ENCODE measurements around the gene CCDC91.

The CCDC91 gene

DNA sequence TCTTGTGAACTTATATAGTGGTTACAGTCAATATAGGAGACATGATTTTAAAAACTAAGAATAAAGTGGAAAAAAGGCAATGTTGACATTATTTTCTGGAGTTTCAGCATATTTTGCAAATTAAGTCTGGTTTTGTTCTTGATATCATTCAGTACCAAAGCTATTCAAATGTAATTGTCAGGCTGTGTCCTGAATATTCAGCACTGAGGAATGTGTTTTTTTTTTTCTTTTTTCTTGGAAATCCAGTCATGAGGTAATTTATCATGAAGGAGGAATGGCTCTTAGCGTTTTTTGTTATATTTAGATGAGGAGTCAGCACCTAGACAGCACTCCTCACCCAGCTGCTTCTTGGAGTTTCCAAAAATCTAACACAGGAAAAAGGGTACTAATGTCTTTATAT, 225.5 kb downstream of the CCDC91 start:
- TF ChIP-seq ZFP3 (CRISPR knock-in tag; IDR thresholded peaks at IDR 0.05) (no peak), ISL1 (CRISPR knock-in tag; IDR thresholded peaks at IDR 0.05) (peak; percentile 81)
- ATAC-seq: peak; percentile 91

- no peak for ATAC-seq
- no peak for TF ChIP-seq TCF4 (CRISPR knock-in tag; IDR thresholded peaks at IDR 0.05; ENCODE audit: borderline replicate concordance)
- TF ChIP-seq ZNF70 (CRISPR knock-in tag; IDR thresholded peaks at IDR 0.05): no peak
- TF ChIP-seq ZNF565 (CRISPR knock-in tag; conservative IDR thresholded peaks at IDR 0.05; ENCODE audit: low read depth): no peak
- TF ChIP-seq ZFP30 (CRISPR knock-in tag; IDR thresholded peaks at IDR 0.05): no peak
- TF ChIP-seq RARB (CRISPR knock-in tag; IDR thresholded peaks at IDR 0.05): no peak
- TF ChIP-seq ZNF8 (CRISPR knock-in tag; IDR thresholded peaks at IDR 0.05): no peak
These were observed 231.1 kb downstream of the CCDC91 start for GRCh38 chr12:28421374-28421773.

- TF ChIP-seq, protein P1, sequence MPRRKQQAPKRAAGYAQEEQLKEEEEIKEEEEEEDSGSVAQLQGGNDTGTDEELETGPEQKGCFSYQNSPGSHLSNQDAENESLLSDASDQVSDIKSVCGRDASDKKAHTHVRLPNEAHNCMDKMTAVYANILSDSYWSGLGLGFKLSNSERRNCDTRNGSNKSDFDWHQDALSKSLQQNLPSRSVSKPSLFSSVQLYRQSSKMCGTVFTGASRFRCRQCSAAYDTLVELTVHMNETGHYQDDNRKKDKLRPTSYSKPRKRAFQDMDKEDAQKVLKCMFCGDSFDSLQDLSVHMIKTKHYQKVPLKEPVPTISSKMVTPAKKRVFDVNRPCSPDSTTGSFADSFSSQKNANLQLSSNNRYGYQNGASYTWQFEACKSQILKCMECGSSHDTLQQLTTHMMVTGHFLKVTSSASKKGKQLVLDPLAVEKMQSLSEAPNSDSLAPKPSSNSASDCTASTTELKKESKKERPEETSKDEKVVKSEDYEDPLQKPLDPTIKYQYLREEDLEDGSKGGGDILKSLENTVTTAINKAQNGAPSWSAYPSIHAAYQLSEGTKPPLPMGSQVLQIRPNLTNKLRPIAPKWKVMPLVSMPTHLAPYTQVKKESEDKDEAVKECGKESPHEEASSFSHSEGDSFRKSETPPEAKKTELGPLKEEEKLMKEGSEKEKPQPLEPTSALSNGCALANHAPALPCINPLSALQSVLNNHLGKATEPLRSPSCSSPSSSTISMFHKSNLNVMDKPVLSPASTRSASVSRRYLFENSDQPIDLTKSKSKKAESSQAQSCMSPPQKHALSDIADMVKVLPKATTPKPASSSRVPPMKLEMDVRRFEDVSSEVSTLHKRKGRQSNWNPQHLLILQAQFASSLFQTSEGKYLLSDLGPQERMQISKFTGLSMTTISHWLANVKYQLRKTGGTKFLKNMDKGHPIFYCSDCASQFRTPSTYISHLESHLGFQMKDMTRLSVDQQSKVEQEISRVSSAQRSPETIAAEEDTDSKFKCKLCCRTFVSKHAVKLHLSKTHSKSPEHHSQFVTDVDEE (CRISPR knock-in tag; IDR thresholded peaks at IDR 0.05): no peak
- TF ChIP-seq RARB (CRISPR knock-in tag; IDR thresholded peaks at IDR 0.05): no peak
- no peak for TF ChIP-seq ZFP30 (CRISPR knock-in tag; IDR thresholded peaks at IDR 0.05)
- no peak for TF ChIP-seq ESRRG (CRISPR knock-in tag; IDR thresholded peaks at IDR 0.05)
- no peak for TF ChIP-seq ISL1 (CRISPR knock-in tag; IDR thresholded peaks at IDR 0.05)
- TF ChIP-seq ZC3H10 (CRISPR knock-in tag; IDR thresholded peaks at IDR 0.05): no peak
- TF ChIP-seq ZNF565 (CRISPR knock-in tag; conservative IDR thresholded peaks at IDR 0.05; ENCODE audit: low read depth): no peak
- no peak for TF ChIP-seq GLIS3 (CRISPR knock-in tag; IDR thresholded peaks at IDR 0.05)
- no peak for TF ChIP-seq ZNF70 (CRISPR knock-in tag; IDR thresholded peaks at IDR 0.05)
- no peak for TF ChIP-seq TCF4 (CRISPR knock-in tag; IDR thresholded peaks at IDR 0.05; ENCODE audit: borderline replicate concordance)
- no peak for TF ChIP-seq ZNF8 (CRISPR knock-in tag; IDR thresholded peaks at IDR 0.05)
- TF ChIP-seq, protein P2, sequence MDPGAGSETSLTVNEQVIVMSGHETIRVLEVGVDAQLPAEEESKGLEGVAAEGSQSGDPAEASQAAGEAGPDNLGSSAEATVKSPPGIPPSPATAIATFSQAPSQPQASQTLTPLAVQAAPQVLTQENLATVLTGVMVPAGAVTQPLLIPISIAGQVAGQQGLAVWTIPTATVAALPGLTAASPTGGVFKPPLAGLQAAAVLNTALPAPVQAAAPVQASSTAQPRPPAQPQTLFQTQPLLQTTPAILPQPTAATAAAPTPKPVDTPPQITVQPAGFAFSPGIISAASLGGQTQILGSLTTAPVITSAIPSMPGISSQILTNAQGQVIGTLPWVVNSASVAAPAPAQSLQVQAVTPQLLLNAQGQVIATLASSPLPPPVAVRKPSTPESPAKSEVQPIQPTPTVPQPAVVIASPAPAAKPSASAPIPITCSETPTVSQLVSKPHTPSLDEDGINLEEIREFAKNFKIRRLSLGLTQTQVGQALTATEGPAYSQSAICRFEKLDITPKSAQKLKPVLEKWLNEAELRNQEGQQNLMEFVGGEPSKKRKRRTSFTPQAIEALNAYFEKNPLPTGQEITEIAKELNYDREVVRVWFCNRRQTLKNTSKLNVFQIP (CRISPR knock-in tag; IDR thresholded peaks at IDR 0.05; ENCODE audit: borderline replicate concordance, low read depth): no peak
- TF ChIP-seq CSDC2 (CRISPR knock-in tag; IDR thresholded peaks at IDR 0.05): no peak
- no peak for ATAC-seq
These were observed 234.7 kb downstream of the CCDC91 start for GRCh38 chr12:28424965-28425364.

- no peak for ATAC-seq
- TF ChIP-seq OSR1 (CRISPR knock-in tag; IDR thresholded peaks at IDR 0.05) (no peak), ZNF70 (CRISPR knock-in tag; IDR thresholded peaks at IDR 0.05) (no peak), ZC3H10 (CRISPR knock-in tag; IDR thresholded peaks at IDR 0.05) (no peak), ESRRG (CRISPR knock-in tag; IDR thresholded peaks at IDR 0.05) (no peak), ZNF8 (CRISPR knock-in tag; IDR thresholded peaks at IDR 0.05) (no peak), BACH2 (CRISPR knock-in tag; IDR thresholded peaks at IDR 0.05; ENCODE audit: borderline replicate concordance) (no peak), GLIS3 (CRISPR knock-in tag; IDR thresholded peaks at IDR 0.05) (no peak), ISL1 (CRISPR knock-in tag; IDR thresholded peaks at IDR 0.05) (no peak), TOX (CRISPR knock-in tag; IDR thresholded peaks at IDR 0.05; ENCODE audit: borderline replicate concordance) (no peak)
- TF ChIP-seq, protein P1 (CRISPR knock-in tag; IDR thresholded peaks at IDR 0.05): no peak
These were observed 235.3 kb downstream of the CCDC91 start for GRCh38 chr12:28425526-28425925.

DNA sequence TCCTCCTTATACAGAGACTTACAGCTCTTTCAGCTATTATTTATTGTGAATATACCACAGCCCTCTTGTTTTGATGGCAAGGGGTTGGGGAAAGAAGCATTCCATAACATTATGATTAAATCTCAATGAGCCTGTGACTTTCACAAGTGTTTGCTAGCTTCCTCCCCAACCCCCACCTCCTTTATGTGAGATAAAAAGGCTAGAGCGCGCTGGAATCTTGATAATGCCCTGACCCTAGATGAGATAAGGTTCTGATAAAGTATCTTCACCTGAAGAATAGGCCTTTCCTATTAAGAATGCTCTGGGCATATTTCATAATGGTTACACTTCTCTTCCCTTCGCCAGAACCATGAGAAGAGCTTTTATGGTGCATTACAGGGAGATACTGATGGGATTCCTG, 236.8 kb downstream of the CCDC91 start:
- ATAC-seq: no peak
- TF ChIP-seq, protein P3, sequence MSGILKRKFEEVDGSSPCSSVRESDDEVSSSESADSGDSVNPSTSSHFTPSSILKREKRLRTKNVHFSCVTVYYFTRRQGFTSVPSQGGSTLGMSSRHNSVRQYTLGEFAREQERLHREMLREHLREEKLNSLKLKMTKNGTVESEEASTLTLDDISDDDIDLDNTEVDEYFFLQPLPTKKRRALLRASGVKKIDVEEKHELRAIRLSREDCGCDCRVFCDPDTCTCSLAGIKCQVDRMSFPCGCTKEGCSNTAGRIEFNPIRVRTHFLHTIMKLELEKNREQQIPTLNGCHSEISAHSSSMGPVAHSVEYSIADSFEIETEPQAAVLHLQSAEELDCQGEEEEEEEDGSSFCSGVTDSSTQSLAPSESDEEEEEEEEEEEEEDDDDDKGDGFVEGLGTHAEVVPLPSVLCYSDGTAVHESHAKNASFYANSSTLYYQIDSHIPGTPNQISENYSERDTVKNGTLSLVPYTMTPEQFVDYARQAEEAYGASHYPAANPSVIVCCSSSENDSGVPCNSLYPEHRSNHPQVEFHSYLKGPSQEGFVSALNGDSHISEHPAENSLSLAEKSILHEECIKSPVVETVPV (CRISPR knock-in tag; IDR thresholded peaks at IDR 0.05): no peak
- TF ChIP-seq ZFP3 (CRISPR knock-in tag; IDR thresholded peaks at IDR 0.05) (no peak), ZNF70 (CRISPR knock-in tag; IDR thresholded peaks at IDR 0.05) (no peak), SNAI2 (CRISPR knock-in tag; IDR thresholded peaks at IDR 0.05) (no peak), ISL1 (CRISPR knock-in tag; IDR thresholded peaks at IDR 0.05) (no peak), ESRRG (CRISPR knock-in tag; IDR thresholded peaks at IDR 0.05) (no peak), TCF4 (CRISPR knock-in tag; IDR thresholded peaks at IDR 0.05; ENCODE audit: borderline replicate concordance) (no peak), RARB (CRISPR knock-in tag; IDR thresholded peaks at IDR 0.05) (no peak)
- TF ChIP-seq, protein P2 (CRISPR knock-in tag; IDR thresholded peaks at IDR 0.05; ENCODE audit: borderline replicate concordance, low read depth): no peak
- TF ChIP-seq, protein P4, sequence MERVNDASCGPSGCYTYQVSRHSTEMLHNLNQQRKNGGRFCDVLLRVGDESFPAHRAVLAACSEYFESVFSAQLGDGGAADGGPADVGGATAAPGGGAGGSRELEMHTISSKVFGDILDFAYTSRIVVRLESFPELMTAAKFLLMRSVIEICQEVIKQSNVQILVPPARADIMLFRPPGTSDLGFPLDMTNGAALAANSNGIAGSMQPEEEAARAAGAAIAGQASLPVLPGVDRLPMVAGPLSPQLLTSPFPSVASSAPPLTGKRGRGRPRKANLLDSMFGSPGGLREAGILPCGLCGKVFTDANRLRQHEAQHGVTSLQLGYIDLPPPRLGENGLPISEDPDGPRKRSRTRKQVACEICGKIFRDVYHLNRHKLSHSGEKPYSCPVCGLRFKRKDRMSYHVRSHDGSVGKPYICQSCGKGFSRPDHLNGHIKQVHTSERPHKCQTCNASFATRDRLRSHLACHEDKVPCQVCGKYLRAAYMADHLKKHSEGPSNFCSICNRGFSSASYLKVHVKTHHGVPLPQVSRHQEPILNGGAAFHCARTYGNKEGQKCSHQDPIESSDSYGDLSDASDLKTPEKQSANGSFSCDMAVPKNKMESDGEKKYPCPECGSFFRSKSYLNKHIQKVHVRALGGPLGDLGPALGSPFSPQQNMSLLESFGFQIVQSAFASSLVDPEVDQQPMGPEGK (CRISPR knock-in tag; IDR thresholded peaks at IDR 0.05; ENCODE audit: borderline replicate concordance): no peak

Data from SK-N-SH treated with all-trans-retinoic acid at 6 μM for 48 hours (cell line).